ENCODE results near the gene SLC26A4.

- no peak for TF ChIP-seq CTCF (IDR thresholded peaks at IDR 0.05)
- no peak for TF ChIP-seq POLR2AphosphoS5 (IDR thresholded peaks at IDR 0.05)
- TF ChIP-seq POLR2A (IDR thresholded peaks at IDR 0.05), result no peak
Measured at GRCh38 chr7:107622894-107623293, 37.7 kb upstream of the SLC26A4 start.
